GM23248 (cell line): Measurements from ENCODE around the gene SPINT2. TPM values are rescaled to one million over a fixed set of nuclear protein-coding genes. Genes with fewer than 3 reads are reported as not detected.

Experiments used
- DNase-seq: peaks from one replicate; pipeline ENCODE4 v3.0.0-alpha.2; 2015
- H2AFZ ChIP-seq: fragments of 200-600 bp; sonication (generic); 2 replicates; pipeline ENCODE4 v1.6.1; 2016; ENCODE audit warnings: antibody characterized with exemption
- H3F3A ChIP-seq: fragments of 200-600 bp; sonication (generic); 2 replicates; pipeline ENCODE4 v1.6.1; 2016; ENCODE audit warnings: mild to moderate bottlenecking, antibody characterized with exemption, mixed run types; ENCODE audit not compliant: insufficient read depth
- H3K27ac ChIP-seq: fragments of 200-600 bp; sonication (generic); 2 replicates; pipeline ENCODE4 v1.5.1; 2016; ENCODE audit warnings: mild to moderate bottlenecking
- H3K27me3 ChIP-seq: fragments of 200-600 bp; sonication (generic); replicated peaks from 2 replicates; pipeline ENCODE4 v1.6.1; 2016; ENCODE audit warnings: mild to moderate bottlenecking; ENCODE audit not compliant: insufficient read depth
- H3K36me3 ChIP-seq: fragments of 200-600 bp; sonication (generic); 2 replicates; pipeline ENCODE4 v1.6.1; 2016; ENCODE audit warnings: low read depth, mild to moderate bottlenecking
- H3K4me1 ChIP-seq: fragments of 200-600 bp; sonication (generic); 2 replicates; pipeline ENCODE4 v1.6.1; 2016; ENCODE audit warnings: mild to moderate bottlenecking; ENCODE audit not compliant: insufficient read depth
- H3K4me2 ChIP-seq: fragments of 200-600 bp; sonication (generic); one replicate; pipeline ENCODE4 v1.6.1; 2016; ENCODE audit warnings: mild to moderate bottlenecking; ENCODE audit not compliant: unreplicated experiment
- H3K4me3 ChIP-seq: fragments of 200-600 bp; sonication (generic); 2 replicates; pipeline ENCODE4 v1.5.1; 2016; ENCODE audit warnings: mild to moderate bottlenecking
- H3K79me2 ChIP-seq: fragments of 200-600 bp; sonication (generic); 2 replicates; pipeline ENCODE4 v1.6.1; 2016; ENCODE audit warnings: mild to moderate bottlenecking; ENCODE audit not compliant: insufficient read depth
- H3K9ac ChIP-seq: fragments of 200-600 bp; sonication (generic); 2 replicates; pipeline ENCODE4 v1.6.1; 2016; ENCODE audit warnings: mild to moderate bottlenecking
- H3K9me2 ChIP-seq: fragments of 200-600 bp; sonication (generic); 2 replicates; pipeline ENCODE4 v1.6.1; 2016; ENCODE audit warnings: mixed run types, mild to moderate bottlenecking, moderate library complexity; ENCODE audit not compliant: insufficient read depth
- H3K9me3 ChIP-seq: fragments of 200-600 bp; sonication (generic); one replicate; pipeline ENCODE4 v1.6.1; 2017; ENCODE audit warnings: low read depth
- H4K20me1 ChIP-seq: fragments of 200-600 bp; sonication (generic); 2 replicates; pipeline ENCODE4 v1.6.0; 2016; ENCODE audit not compliant: insufficient read depth
- EZH2 ChIP-seq: fragments of 200-600 bp; sonication (generic); IDR thresholded peaks from 2 replicates; pipeline ENCODE4 v1.6.1; 2018; ENCODE audit warnings: antibody characterized with exemption, mild to moderate bottlenecking; ENCODE audit not compliant: insufficient read depth, poor library complexity, severe bottlenecking
- EZH2phosphoT487 ChIP-seq: fragments of 200-600 bp; sonication (generic); IDR thresholded peaks from 2 replicates; pipeline ENCODE4 v1.6.1; 2018; ENCODE audit warnings: antibody characterized with exemption, moderate library complexity, mild to moderate bottlenecking, low read depth; ENCODE audit not compliant: insufficient read depth
- WGBS, 2 experiments: methylation state at CpG; one replicate each; pipeline ENCODE4 v1.1.6; 2015 to 2017; ENCODE audit warnings: low lambda C conversion rate in 2 of 2, low coverage in 1 of 2; ENCODE audit errors: missing lambda C conversion rate in 2 of 2; 5-methylcytosine and 5-hydroxymethylcytosine counted together
- in situ Hi-C: fragments of 300-500 bp; cut with MboI; formaldehyde crosslinking; loops from 2 replicates; pipeline ENCODE4 v1.15.0; 2020
- polyA plus RNA-seq: library from polyadenylated mRNA; unstranded; fragments of >200 nt; fragmentation: Nextera tagmentation; extraction: Ambion mirVana; gene quantifications from 2 replicates; pipeline ENCODE4 v1.2.1, GENCODE V29; 2016
- total RNA-seq: library from RNA; depleted of rRNA; stranded (reverse); fragments of >200 nt; shearing (Covaris generic); gene quantifications from 2 replicates; pipeline ENCODE4 v1.2.3, GENCODE V29; 2014

The SPINT2 gene
- total and polyA plus RNA-seq, 2 experiments from 2014 or later = 3.2 to 9.3 TPM

DNA sequence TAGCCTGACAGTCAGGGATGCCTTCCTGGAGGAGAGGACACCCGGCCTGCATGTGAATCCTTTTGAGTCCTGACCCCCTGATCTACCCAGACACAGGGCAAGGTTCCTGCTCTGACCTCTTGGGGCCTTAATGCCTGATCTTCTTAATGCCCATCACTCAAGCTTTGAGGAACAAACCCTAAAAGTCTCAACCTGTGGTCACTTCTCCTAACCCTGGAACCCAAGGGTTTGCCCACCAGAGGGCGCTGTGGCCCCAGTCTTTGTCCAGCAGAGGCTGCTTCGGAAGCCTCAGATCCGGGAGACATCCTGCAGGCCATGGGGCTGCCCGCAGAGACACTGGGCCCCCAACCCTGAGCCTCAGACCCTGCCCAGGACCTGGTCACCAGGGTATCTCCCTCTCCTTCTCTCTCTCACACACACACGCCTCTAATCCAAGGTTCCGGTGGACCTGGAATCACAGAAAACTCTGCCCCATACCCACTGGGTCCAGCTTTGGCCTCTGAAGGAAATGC is 30.6 kb upstream of the SPINT2 start:
- H3K9ac ChIP-seq = no peak overlapping the region
- no peaks in the 10 kb centered on the region for H3K4me1 ChIP-seq
- H3K4me3 ChIP-seq = no peak overlapping the region
- TF ChIP-seq EZH2phosphoT487 = no peak
- no peaks in the 10 kb centered on the region for H3K79me2 ChIP-seq
- DNase-seq = peak; percentile 77
- H4K20me1 ChIP-seq = no peaks in the 10 kb centered on the region
- no peaks in the 10 kb centered on the region for H3K27me3 ChIP-seq
- H3K9me2 ChIP-seq = no peaks in the 10 kb centered on the region
- H3K36me3 ChIP-seq = no peaks in the 10 kb centered on the region
- H3K4me2 ChIP-seq = no peak overlapping the region
- 24 to 29% methylated on average over 7 of the region's 7 CpGs for WGBS, 2 experiments
- no peaks in the 10 kb centered on the region for H3K9me3 ChIP-seq
- in situ Hi-C loops = loop anchor here (10.0 kb wide), 1 partner anchor 339 kb away; no protein-coding TSS in a partner anchor
- peaks cover 6% of the 10 kb centered on the region; the same call in 1 of the 2 replicates for H3F3A ChIP-seq
- H3K27ac ChIP-seq = no peak overlapping the region
- peak overlapping the region; percentile 76 for H2AFZ ChIP-seq

GRCh38 chr19:38234615-38235014 is 29.8 kb upstream of the SPINT2 start:
- Histone ChIP-seq H4K20me1 (no peaks in the 10 kb centered on the region), H3K79me2 (no peaks in the 10 kb centered on the region), H3K9me3 (no peaks in the 10 kb centered on the region), H3K4me2 (no peak overlapping the region), H3K9me2 (no peaks in the 10 kb centered on the region), H3K27ac (no peak overlapping the region), H3K9ac (no peak overlapping the region), H3F3A (peaks cover 6% of the 10 kb centered on the region; the same call in 1 of the 2 replicates), H3K27me3 (no peaks in the 10 kb centered on the region), H3K36me3 (no peaks in the 10 kb centered on the region), H3K4me1 (no peaks in the 10 kb centered on the region), H3K4me3 (no peak overlapping the region), H2AFZ (no peak overlapping the region)
- TF ChIP-seq EZH2phosphoT487 (no peak), EZH2 (no peak)
- DNase-seq = peak; percentile 36
- in situ Hi-C loops = loop anchor here (10.0 kb wide), 1 partner anchor 340 kb away; no protein-coding TSS in a partner anchor
- WGBS, 2 experiments = 64 to 68% methylated on average over 4 of the region's 4 CpGs

DNA sequence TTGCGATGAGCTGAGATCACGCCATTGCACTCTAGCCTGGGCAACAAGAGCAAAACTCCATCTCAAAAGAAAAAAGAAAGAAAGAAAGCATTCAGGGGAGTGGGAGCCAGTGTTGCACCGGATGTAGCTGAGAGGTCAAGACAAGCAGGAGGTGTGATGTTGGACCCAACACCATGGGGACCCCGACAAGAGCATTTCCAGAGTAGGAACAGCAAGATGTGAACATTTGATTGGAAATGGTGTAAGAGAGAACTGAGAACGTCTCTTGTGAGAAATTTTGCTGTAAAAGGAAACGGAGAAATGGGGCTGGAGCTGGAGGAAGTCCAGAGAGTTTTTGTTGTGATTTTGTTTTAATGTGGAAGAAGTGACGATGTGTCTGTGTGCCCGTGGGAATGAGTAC is 24.6 kb upstream of the SPINT2 start:
- Histone ChIP-seq H3K36me3 (no peaks in the 10 kb centered on the region), H2AFZ (no peak overlapping the region), H3K27me3 (no peaks in the 10 kb centered on the region), H3K9me3 (no peaks in the 10 kb centered on the region), H3K4me3 (no peak overlapping the region), H3K27ac (no peak overlapping the region), H3K79me2 (no peaks in the 10 kb centered on the region), H4K20me1 (no peaks in the 10 kb centered on the region), H3K9me2 (no peaks in the 10 kb centered on the region), H3K4me1 (no peaks in the 10 kb centered on the region), H3K4me2 (no peak overlapping the region), H3F3A (no peaks in the 10 kb centered on the region), H3K9ac (no peak overlapping the region)
- in situ Hi-C loops = loop anchor here (10.0 kb wide), 1 partner anchor 345 kb away; no protein-coding TSS in a partner anchor
- no peak for DNase-seq
- 62% methylated on average over 8 of the region's 8 CpGs for WGBS, 2 experiments
- no peak for TF ChIP-seq EZH2phosphoT487
- no peak for TF ChIP-seq EZH2

DNA sequence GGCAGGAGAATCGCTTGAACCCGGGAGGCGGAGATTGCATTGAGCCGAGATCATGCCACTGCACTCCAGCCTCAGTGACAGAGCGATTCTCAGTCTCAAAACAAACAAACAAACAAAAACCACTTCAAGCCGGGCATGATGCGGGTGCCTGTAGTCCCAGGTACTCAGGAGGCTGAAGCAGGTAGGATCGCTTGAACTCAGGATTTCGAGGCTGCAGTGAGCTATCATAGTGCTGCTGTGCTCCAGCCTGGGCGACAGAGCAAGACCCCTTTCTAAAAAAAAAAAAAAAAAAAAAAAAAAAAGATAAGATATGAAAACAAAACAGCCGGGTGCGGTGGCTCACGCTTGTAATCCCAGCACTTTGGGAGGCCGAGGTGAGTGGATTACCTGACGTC is 21.1 kb upstream of the SPINT2 start:
- H2AFZ ChIP-seq = peak overlapping the region; percentile 90
- no peaks in the 10 kb centered on the region for H3K36me3 ChIP-seq
- H3K4me3 ChIP-seq = peak overlapping the region; percentile 65
- peak overlapping the region; percentile 70 for H3K9ac ChIP-seq
- H3K4me1 ChIP-seq = peaks cover 8% of the 10 kb centered on the region; the same call in 1 of the 2 replicates
- no peaks in the 10 kb centered on the region for H4K20me1 ChIP-seq
- peak overlapping the region; percentile 90 for H3K4me2 ChIP-seq
- in situ Hi-C loops = no loop called here
- TF ChIP-seq EZH2 = no peak
- no peak for TF ChIP-seq EZH2phosphoT487
- H3K27me3 ChIP-seq = no peaks in the 10 kb centered on the region
- H3F3A ChIP-seq = peaks cover 11% of the 10 kb centered on the region; the same call in 1 of the 2 replicates
- DNase-seq = no peak
- no peaks in the 10 kb centered on the region for H3K9me3 ChIP-seq
- WGBS, 2 experiments = 62 to 65% methylated on average over 15 of the region's 15 CpGs
- H3K79me2 ChIP-seq = no peaks in the 10 kb centered on the region
- no peaks in the 10 kb centered on the region for H3K9me2 ChIP-seq
- no peak overlapping the region for H3K27ac ChIP-seq
